ENCODE results near the gene APMAP. TPM values are rescaled to one million over a fixed set of nuclear protein-coding genes. Genes with fewer than 3 reads are reported as not detected.

The APMAP gene
- total RNA-seq, 1 donor from 2014 or later, result 108 TPM

- no peak for DNase-seq (ENCODE audit: low read depth)
- no peak for TF ChIP-seq CTCF (conservative IDR thresholded peaks at IDR 0.05; ENCODE audit: low read depth, low read length)
- no peak overlapping the region for H3K4me3 ChIP-seq (ENCODE audit: low read depth, low read length)
Measured at GRCh38 chr20:25018841-25019240, 26.3 kb upstream of the APMAP start.

- H3K4me3 ChIP-seq (ENCODE audit: low read depth, low read length), result no peak overlapping the region
- no peak for DNase-seq (ENCODE audit: low read depth)
- no peak for TF ChIP-seq CTCF (conservative IDR thresholded peaks at IDR 0.05; ENCODE audit: low read depth, low read length)
Measured at GRCh38 chr20:25018425-25018824, 25.9 kb upstream of the APMAP start.

GRCh38 chr20:25017257-25017803 lies 24.8 kb upstream of the APMAP start:
- no peak for DNase-seq (ENCODE audit: low read depth)
- TF ChIP-seq CTCF (conservative IDR thresholded peaks at IDR 0.05; ENCODE audit: low read depth, low read length), result no peak

GRCh38 chr20:25016471-25016870 lies 23.9 kb upstream of the APMAP start:
- no peak overlapping the region for H3K4me3 ChIP-seq (ENCODE audit: low read depth, low read length)
- no peak for DNase-seq (ENCODE audit: low read depth)
- no peak for TF ChIP-seq CTCF (conservative IDR thresholded peaks at IDR 0.05; ENCODE audit: low read depth, low read length)

More at GRCh38 chr20:25017257-25017803, 24.8 kb upstream of the APMAP start:
- no peak overlapping the region for H3K4me3 ChIP-seq (ENCODE audit: low read depth, low read length)

GRCh38 chr20:25015986-25016385 lies 23.4 kb upstream of the APMAP start:
- no peak for DNase-seq (ENCODE audit: low read depth)
- TF ChIP-seq CTCF (conservative IDR thresholded peaks at IDR 0.05; ENCODE audit: low read depth, low read length), result no peak
- no peak overlapping the region for H3K4me3 ChIP-seq (ENCODE audit: low read depth, low read length)

GRCh38 chr20:25014816-25015215 lies 22.3 kb upstream of the APMAP start:
- no peak overlapping the region for H3K4me3 ChIP-seq (ENCODE audit: low read depth, low read length)
- no peak for DNase-seq (ENCODE audit: low read depth)
- TF ChIP-seq CTCF (conservative IDR thresholded peaks at IDR 0.05; ENCODE audit: low read depth, low read length), result no peak

Data from epithelial cell of proximal tubule (primary cell).